WERI-Rb-1 (cell line): Measurements from ENCODE around the gene NUDT5.

Experiments
- DNase-seq: peaks from one replicate; pipeline ENCODE4 v3.0.0-alpha.2; 2020
- H3K27ac ChIP-seq: fragments of 250-450 bp; sonication (Bioruptor Pico); 2 replicates; pipeline ENCODE4 v1.5.1; 2020; ENCODE audit warnings: mild to moderate bottlenecking, moderate library complexity
- H3K27me3 ChIP-seq: fragments of 250-450 bp; sonication (Bioruptor Pico); 2 replicates; pipeline ENCODE4 v1.5.1; 2021; ENCODE audit warnings: mild to moderate bottlenecking, low read depth, moderate library complexity; ENCODE audit not compliant: insufficient read depth, severe bottlenecking
- H3K36me3 ChIP-seq: fragments of 250-450 bp; sonication (Bioruptor Pico); 2 replicates; pipeline ENCODE4 v1.5.1; 2020; ENCODE audit warnings: mild to moderate bottlenecking, moderate library complexity
- H3K4me3 ChIP-seq: 2 replicates; pipeline ENCODE4 v1.5.1; 2011; ENCODE audit warnings: low read depth, mild to moderate bottlenecking, control low read depth, low read length
- H3K9me3 ChIP-seq: fragments of 250-450 bp; sonication (Bioruptor Pico); 2 replicates; pipeline ENCODE4 v1.5.1; 2021; ENCODE audit warnings: mild to moderate bottlenecking, moderate library complexity; ENCODE audit not compliant: severe bottlenecking
- CTCF ChIP-seq: IDR thresholded peaks from 2 replicates; pipeline ENCODE4 v1.5.1; 2011; ENCODE audit warnings: low read depth, mild to moderate bottlenecking, control low read depth, inconsistent platforms, low read length

The NUDT5 gene

GRCh38 chr10:12154516-12154915 is 41.2 kb downstream of the NUDT5 start:
- no peak overlapping the region for H3K4me3 ChIP-seq
- H3K36me3 ChIP-seq = no peaks in the 10 kb centered on the region; the same call in 1 of the 2 replicates
- H3K9me3 ChIP-seq = no peaks in the 10 kb centered on the region
- no peaks in the 10 kb centered on the region for H3K27me3 ChIP-seq
- TF ChIP-seq CTCF = no peak
- H3K27ac ChIP-seq = no peak overlapping the region
- DNase-seq = no peak

GRCh38 chr10:12150163-12150562 is 45.5 kb downstream of the NUDT5 start:
- TF ChIP-seq CTCF = no peak
- Histone ChIP-seq H3K36me3 (no peaks in the 10 kb centered on the region), H3K9me3 (no peaks in the 10 kb centered on the region), H3K4me3 (no peak overlapping the region), H3K27me3 (no peaks in the 10 kb centered on the region), H3K27ac (no peak overlapping the region)
- no peak for DNase-seq

- H3K9me3 ChIP-seq = no peaks in the 10 kb centered on the region
- TF ChIP-seq CTCF = no peak
- H3K4me3 ChIP-seq = no peak overlapping the region
- H3K27ac ChIP-seq = no peak overlapping the region
- no peaks in the 10 kb centered on the region for H3K27me3 ChIP-seq
- no peaks in the 10 kb centered on the region for H3K36me3 ChIP-seq
- DNase-seq = no peak
Measured at GRCh38 chr10:12144538-12144937, 51.2 kb downstream of the NUDT5 start.

GRCh38 chr10:12140038-12140437 is 55.7 kb downstream of the NUDT5 start:
- H3K36me3 ChIP-seq = no peaks in the 10 kb centered on the region
- no peaks in the 10 kb centered on the region for H3K9me3 ChIP-seq
- DNase-seq = no peak
- H3K27me3 ChIP-seq = no peaks in the 10 kb centered on the region
- TF ChIP-seq CTCF = no peak
- H3K27ac ChIP-seq = no peak overlapping the region
- no peak overlapping the region for H3K4me3 ChIP-seq

GRCh38 chr10:12135631-12136030 is 60.1 kb downstream of the NUDT5 start:
- no peak for DNase-seq
- no peaks in the 10 kb centered on the region for H3K27me3 ChIP-seq
- no peak overlapping the region for H3K27ac ChIP-seq
- H3K36me3 ChIP-seq = no peaks in the 10 kb centered on the region
- TF ChIP-seq CTCF = no peak
- no peak overlapping the region for H3K4me3 ChIP-seq
- no peaks in the 10 kb centered on the region for H3K9me3 ChIP-seq

- TF ChIP-seq CTCF = peak; percentile 32; the same call in 1 of the 2 replicates
- H3K27ac ChIP-seq = no peak overlapping the region
Measured at GRCh38 chr10:12130237-12130872, 65.3 kb downstream of the NUDT5 start.

More at GRCh38 chr10:12130237-12130872, 65.3 kb downstream of the NUDT5 start:
- Histone ChIP-seq H3K36me3 (no peaks in the 10 kb centered on the region), H3K27me3 (no peaks in the 10 kb centered on the region), H3K4me3 (peak overlapping the region; percentile 77), H3K9me3 (no peaks in the 10 kb centered on the region)
- peak; percentile 19 for DNase-seq
